ENCODE measurements around the gene ADAMTS1. TPM values are rescaled to one million over a fixed set of nuclear protein-coding genes. Genes with fewer than 3 reads are reported as not detected.

The ADAMTS1 gene
- total and polyA plus RNA-seq, 2 experiments from 2014 or later, result 110 to 136 TPM

- Histone ChIP-seq H3K27ac (no peak overlapping the region), H3K4me3 (no peak overlapping the region), H3K9me3 (ENCODE audit: low read depth) (no peaks in the 10 kb centered on the region), H3K4me1 (ENCODE audit: insufficient read depth) (no peaks in the 10 kb centered on the region), H3K4me2 (no peak overlapping the region), H3K79me2 (no peaks in the 10 kb centered on the region), H2AFZ (no peak overlapping the region), H3K36me3 (replicated peaks; ENCODE audit: insufficient read depth, low read depth) (no peaks in the 10 kb centered on the region), H4K20me1 (ENCODE audit: insufficient read depth, poor library complexity, severe bottlenecking) (peaks cover 17% of the 10 kb centered on the region), H3K9me2 (replicated peaks; ENCODE audit: insufficient read depth) (no peaks in the 10 kb centered on the region), H3K27me3 (no peaks in the 10 kb centered on the region)
- WGBS (ENCODE audit: low lambda C conversion rate, missing lambda C conversion rate), result 92% methylated on average over 6 of the region's 6 CpGs
- TF ChIP-seq EZH2phosphoT487 (IDR thresholded peaks at IDR 0.05; ENCODE audit: low read depth, severe bottlenecking, unreplicated experiment), result no peak
- no peak for TF ChIP-seq EZH2 (IDR thresholded peaks at IDR 0.05; ENCODE audit: borderline replicate concordance)
- TF ChIP-seq CTCF (IDR thresholded peaks at IDR 0.05; ENCODE audit: poor library complexity), result no peak
- DNase-seq (ENCODE audit: low spot score), result no peak
These were observed 11.7 kb downstream of the ADAMTS1 start for GRCh38 chr21:26833460-26833939.

GRCh38 chr21:26833011-26833410, 12.2 kb downstream of the ADAMTS1 start:
- Histone ChIP-seq H3K36me3 (replicated peaks; ENCODE audit: insufficient read depth, low read depth) (no peaks in the 10 kb centered on the region), H3K4me2 (no peak overlapping the region), H3K27ac (no peak overlapping the region), H2AFZ (no peak overlapping the region), H4K20me1 (ENCODE audit: insufficient read depth, poor library complexity, severe bottlenecking) (peaks cover 15% of the 10 kb centered on the region), H3K4me3 (no peak overlapping the region), H3K27me3 (no peaks in the 10 kb centered on the region), H3K79me2 (no peaks in the 10 kb centered on the region), H3K9me3 (ENCODE audit: low read depth) (no peaks in the 10 kb centered on the region), H3K9me2 (replicated peaks; ENCODE audit: insufficient read depth) (no peaks in the 10 kb centered on the region), H3K4me1 (ENCODE audit: insufficient read depth) (no peaks in the 10 kb centered on the region)
- TF ChIP-seq EZH2phosphoT487 (IDR thresholded peaks at IDR 0.05; ENCODE audit: low read depth, severe bottlenecking, unreplicated experiment) (no peak), CTCF (IDR thresholded peaks at IDR 0.05; ENCODE audit: poor library complexity) (no peak), EZH2 (IDR thresholded peaks at IDR 0.05; ENCODE audit: borderline replicate concordance) (no peak)
- WGBS (ENCODE audit: low lambda C conversion rate, missing lambda C conversion rate), result 80% methylated on average over 4 of the region's 4 CpGs
- DNase-seq (ENCODE audit: low spot score), result no peak

- H3K4me1 ChIP-seq (ENCODE audit: insufficient read depth), result no peaks in the 10 kb centered on the region
- H3K9me2 ChIP-seq (replicated peaks; ENCODE audit: insufficient read depth), result no peaks in the 10 kb centered on the region
- 72% methylated on average over 11 of the region's 11 CpGs for WGBS (ENCODE audit: low lambda C conversion rate, missing lambda C conversion rate)
- H3K4me3 ChIP-seq, result no peak overlapping the region
- H3K4me2 ChIP-seq, result no peak overlapping the region
- no peaks in the 10 kb centered on the region for H3K79me2 ChIP-seq
- no peak overlapping the region for H2AFZ ChIP-seq
- no peaks in the 10 kb centered on the region for H3K27me3 ChIP-seq
- TF ChIP-seq EZH2 (IDR thresholded peaks at IDR 0.05; ENCODE audit: borderline replicate concordance) (no peak), EZH2phosphoT487 (IDR thresholded peaks at IDR 0.05; ENCODE audit: low read depth, severe bottlenecking, unreplicated experiment) (no peak), CTCF (IDR thresholded peaks at IDR 0.05; ENCODE audit: poor library complexity) (no peak)
- H3K27ac ChIP-seq, result no peak overlapping the region
- peaks cover 10% of the 10 kb centered on the region for H4K20me1 ChIP-seq (ENCODE audit: insufficient read depth, poor library complexity, severe bottlenecking)
- no peaks in the 10 kb centered on the region for H3K36me3 ChIP-seq (replicated peaks; ENCODE audit: insufficient read depth, low read depth)
- H3K9me3 ChIP-seq (ENCODE audit: low read depth), result no peaks in the 10 kb centered on the region
- no peak for DNase-seq (ENCODE audit: low spot score)
These were observed 12.7 kb downstream of the ADAMTS1 start for GRCh38 chr21:26832546-26832945.

GRCh38 chr21:26826801-26827200, 18.4 kb downstream of the ADAMTS1 start:
- Histone ChIP-seq H3K9me2 (replicated peaks; ENCODE audit: insufficient read depth) (no peaks in the 10 kb centered on the region), H3K36me3 (replicated peaks; ENCODE audit: insufficient read depth, low read depth) (no peaks in the 10 kb centered on the region), H3K4me3 (no peak overlapping the region), H3K27me3 (no peaks in the 10 kb centered on the region), H3K4me2 (no peak overlapping the region), H4K20me1 (ENCODE audit: insufficient read depth, poor library complexity, severe bottlenecking) (no peaks in the 10 kb centered on the region), H3K9me3 (ENCODE audit: low read depth) (no peaks in the 10 kb centered on the region), H3K79me2 (no peaks in the 10 kb centered on the region), H2AFZ (no peak overlapping the region), H3K4me1 (ENCODE audit: insufficient read depth) (no peaks in the 10 kb centered on the region), H3K27ac (no peak overlapping the region)
- DNase-seq (ENCODE audit: low spot score), result no peak
- TF ChIP-seq EZH2phosphoT487 (IDR thresholded peaks at IDR 0.05; ENCODE audit: low read depth, severe bottlenecking, unreplicated experiment), result no peak
- no peak for TF ChIP-seq CTCF (IDR thresholded peaks at IDR 0.05; ENCODE audit: poor library complexity)
- 75% methylated on average over 4 of the region's 4 CpGs for WGBS (ENCODE audit: low lambda C conversion rate, missing lambda C conversion rate)
